ENCODE results near the gene SGCE.

SGCE gene

DNA sequence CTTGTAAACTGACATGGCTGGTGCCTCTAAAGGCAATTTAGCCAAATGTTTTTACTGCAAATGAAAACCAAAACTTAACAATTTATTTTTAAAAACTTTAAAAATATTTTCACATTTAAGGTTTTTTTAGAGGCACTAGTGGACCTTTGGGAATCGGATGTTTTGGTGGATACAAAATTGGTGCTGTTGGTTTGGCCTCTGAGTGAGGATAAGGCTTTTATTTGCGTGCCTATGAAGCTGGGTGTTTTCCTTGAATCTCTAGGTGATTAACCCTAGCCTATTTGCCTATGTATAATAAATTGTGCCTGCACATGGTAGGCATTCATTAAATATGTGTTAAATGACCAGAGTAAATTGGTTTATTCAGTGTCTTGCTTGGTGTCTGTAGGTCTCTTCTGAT, 2.9 kb upstream of the SGCE start:
- DNase-seq (ENCODE audit: low read depth): no peak

DNA sequence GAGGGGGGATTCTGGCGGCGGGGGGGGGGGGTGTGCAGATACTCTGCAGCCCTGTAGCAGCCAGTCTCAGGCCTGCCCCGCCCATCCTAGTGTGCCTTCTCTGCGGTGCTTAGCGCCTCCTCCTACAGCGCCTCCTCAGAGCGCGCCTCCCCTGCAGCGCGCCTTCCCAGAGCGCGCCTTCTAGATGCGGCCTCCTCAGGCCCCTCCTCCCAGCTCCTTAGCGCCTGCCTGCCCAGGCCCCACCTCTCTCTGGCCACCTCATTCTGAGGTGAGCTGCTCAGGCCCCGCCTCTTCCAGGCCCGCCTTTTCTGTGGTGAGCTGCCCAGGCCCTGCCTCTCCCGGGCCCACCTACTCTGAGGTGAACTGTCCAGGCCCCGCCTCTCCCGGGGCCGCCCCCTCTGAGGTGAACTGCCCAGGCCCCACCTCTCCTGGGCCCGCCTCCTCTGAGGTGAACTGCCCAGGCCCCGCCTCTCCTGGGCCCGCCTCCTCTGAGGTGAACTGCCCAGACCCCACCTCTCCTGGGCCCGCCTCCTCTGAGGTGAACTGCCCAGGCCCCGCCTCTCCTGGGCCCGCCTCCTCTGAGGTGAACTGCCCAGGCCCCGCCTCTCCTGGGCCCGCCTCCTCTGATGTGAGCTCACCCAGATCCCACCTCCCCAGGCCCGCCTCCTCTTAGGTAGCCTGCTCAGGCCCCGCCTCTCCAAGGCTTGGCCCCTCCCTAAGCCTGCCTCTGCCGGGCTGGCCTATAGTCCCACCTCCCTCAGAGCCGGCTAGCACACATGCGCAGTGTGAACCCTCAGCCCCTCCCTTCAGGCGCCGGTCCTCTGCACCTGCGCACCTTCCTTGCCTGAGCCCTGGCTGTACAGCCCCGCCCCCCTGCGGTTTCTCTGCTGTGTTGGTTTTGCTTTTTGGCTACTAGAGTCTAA, 2.1 kb upstream of the SGCE start:
- DNase-seq (ENCODE audit: low read depth): peak; percentile 83

DNA sequence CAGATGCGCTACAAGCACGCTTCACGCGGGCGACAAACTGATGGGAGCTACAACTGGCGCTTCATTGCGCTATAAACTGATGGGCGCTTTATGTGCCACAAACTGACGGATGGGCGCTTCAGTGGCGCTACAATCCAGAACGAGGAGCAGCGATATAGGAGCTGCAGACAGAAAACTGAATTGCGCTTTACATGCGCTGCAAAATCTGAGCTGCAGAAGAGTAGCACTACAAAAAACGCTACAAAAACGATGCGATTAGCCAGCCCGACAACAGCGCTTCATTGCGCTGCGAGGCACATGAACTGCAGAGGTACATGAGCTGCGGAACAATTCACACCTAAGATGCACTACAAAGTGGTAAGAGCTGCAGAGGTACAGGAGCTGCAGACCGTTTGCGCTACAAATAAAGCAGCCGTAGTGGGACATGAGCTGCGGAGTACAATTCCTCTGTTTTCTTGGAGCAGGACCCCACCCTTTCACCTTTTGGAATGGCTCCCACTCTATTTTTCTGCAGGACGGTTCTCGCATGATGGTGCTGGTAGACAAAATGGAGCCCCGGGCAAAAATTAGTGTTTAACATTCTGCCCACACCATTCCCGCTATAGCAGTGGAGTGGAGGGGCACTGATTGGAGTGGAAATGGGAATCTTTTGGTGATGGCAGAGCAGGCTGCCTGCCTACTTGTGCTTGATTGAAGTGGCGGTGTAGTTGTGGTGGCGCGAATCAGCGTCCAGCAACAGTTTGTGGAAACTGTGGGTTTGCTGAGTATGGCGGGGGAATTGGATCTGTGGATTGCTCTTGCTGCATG, 1.2 kb upstream of the SGCE start:
- no peak for DNase-seq (ENCODE audit: low read depth)

DNA sequence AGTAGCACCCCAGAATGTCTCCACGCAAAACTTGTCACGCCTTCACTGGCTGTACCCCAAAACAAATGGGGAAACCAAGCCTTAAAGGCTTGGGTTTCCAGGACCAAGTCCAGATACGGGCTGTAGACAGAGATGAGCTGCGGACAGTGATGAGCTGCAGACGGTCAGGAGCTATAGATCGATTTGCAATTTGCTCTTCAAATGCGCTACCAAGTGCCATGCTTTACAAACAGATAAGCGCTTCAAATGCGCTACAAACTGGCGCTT, 658 bp upstream of the SGCE start:
- DNase-seq (ENCODE audit: low read depth): no peak

DNA sequence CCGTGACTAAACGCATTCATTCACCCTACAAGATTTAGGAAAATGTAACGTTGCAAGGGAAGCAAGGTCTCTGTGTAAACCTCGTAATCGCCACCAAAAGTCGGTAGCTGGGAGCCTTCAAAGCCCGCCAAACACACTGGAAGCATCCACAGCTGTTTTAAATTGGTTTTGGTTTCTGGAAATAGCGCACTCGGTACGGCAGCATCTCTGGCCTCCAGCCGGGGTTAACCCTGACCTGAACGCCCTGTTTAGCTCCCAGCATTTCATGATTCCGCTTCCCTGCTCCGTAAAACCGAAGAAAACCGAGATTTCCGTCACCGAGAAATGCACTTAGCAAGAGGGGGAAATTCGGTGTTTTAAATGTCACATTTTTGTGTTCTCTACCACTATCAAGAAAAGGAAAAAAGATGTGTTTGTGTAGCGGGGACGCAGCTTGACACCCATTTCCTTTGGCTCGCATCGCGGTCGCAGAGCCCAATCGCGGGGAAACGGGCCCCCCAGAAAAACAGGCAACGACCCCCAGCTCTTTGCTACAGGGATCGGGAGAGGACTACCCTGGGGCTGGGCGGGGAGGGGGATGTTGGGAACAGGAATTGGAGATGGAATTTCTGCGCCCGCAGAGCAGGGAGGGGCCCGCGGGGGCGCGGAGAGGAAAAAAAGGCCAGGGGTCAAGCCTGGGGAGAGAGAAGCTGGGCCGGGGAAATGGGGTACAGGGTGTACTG, 646 bp downstream of the SGCE start:
- no peak for DNase-seq (ENCODE audit: low read depth)

DNA sequence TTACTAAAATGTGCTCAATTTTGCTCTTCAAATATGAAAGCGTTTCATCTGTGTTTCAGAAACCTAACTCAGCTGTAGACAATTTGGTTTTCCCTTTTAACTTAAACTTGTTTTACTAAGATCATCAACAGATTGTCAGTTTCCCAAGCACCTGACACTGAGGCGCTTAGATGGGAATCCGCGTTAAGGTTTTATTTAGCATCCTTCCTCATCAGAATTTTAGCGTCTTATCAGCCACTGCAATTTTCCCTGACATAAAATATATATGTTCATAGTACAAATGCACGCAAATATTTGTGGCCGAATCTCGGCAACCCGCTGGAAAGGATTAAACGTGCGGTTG, 1.2 kb downstream of the SGCE start:
- DNase-seq (ENCODE audit: low read depth): no peak

DNA sequence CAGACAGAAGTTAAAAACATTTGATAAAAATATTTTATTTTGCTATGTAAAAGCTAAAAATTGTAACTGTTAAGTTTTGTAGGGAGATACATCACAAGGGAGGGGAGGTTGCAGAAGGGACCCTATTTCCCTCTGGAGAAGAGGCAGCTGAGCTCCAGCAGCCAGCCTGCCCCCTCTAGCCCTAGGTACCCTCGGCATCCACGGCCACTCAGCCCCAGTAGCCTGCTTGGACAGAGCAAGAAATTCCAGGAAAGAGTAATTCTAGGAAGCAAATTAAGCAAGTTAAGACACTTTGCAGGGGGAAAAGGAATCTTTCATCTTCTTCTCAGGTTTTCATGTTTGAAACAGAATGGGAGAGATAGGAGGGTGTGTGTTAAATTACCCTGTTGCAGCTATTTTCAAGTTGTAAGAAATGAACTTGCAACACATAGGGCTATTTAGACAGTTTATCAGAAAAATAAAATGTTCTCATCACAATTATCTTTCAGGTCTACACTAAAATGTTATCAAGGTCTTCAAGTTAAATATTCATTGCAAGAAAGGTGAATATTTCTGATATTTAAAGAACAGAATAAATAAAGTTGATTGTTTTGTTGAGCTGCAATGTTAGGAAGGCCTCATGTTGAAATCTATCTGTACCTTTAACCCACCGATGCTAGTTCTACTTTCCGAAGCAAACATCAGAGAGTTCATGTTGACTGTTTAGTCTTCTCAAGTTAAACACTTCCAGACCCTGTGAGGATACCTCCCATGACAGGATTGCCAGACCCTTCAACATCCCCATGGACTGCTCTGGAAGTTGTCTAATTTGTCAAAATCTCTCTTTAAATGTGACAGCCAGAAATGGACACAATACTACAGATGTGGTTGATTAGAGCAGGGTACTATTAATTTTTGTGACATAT, 5.5 kb downstream of the SGCE start:
- no peak for DNase-seq (ENCODE audit: low read depth)

DNA sequence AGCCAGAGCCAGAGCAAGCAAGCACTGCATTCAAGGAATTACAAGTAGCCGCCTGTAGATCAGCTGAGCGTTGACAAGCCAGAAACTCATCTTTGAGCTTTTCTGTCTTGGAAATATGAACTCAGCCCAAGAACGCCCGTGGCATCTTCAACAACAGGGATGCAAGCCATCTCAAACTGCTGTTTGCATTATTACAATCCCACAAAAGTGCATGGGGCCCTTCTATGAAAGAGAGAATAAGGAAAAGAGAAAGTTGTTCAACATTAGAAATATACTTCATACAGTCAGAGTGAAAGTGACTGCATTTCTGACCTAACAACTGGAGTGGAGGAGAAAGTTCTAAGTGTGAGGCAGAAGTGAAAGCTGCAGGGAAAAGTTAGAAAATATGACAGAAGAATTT, 6.5 kb downstream of the SGCE start:
- DNase-seq (ENCODE audit: low read depth): no peak

DNA sequence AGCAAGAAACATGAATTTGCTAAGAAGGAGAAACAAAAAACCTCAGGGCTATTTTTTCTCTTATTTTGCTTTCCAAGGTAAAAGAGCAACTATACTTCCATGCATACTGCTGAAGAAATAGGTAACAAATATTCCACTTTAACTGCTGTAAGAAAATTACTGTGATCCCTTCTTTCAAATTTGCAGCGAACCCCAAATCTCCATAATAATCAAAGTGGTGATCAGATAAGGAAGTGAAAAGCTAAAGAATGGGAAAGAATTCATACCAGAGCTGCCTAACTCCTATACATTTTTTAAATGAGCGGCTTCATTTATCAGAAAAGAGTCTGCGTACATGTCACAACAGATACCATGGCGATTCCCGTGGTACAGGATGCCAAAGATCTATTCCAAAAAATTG, 7.2 kb downstream of the SGCE start:
- DNase-seq (ENCODE audit: low read depth): no peak

DNA sequence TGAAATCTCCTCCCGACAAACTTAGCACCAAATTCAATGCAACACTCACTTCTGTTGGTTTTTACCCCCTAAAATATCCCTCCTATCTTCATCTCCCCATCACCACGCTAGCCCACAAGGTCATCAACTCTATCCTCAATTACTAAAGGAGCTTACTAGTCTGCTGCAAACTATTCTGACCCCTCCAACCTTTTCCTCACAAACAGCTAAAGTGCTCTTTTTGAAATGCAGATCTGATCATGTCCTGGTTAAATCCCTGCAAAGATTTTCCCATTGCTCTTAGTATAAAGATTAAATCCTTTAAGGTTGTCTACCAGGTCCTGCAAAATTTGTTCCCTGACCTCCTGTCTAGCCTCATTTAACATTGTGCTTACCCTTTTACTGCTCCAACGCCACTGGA, 8.6 kb downstream of the SGCE start:
- DNase-seq (ENCODE audit: low read depth): no peak

DNA sequence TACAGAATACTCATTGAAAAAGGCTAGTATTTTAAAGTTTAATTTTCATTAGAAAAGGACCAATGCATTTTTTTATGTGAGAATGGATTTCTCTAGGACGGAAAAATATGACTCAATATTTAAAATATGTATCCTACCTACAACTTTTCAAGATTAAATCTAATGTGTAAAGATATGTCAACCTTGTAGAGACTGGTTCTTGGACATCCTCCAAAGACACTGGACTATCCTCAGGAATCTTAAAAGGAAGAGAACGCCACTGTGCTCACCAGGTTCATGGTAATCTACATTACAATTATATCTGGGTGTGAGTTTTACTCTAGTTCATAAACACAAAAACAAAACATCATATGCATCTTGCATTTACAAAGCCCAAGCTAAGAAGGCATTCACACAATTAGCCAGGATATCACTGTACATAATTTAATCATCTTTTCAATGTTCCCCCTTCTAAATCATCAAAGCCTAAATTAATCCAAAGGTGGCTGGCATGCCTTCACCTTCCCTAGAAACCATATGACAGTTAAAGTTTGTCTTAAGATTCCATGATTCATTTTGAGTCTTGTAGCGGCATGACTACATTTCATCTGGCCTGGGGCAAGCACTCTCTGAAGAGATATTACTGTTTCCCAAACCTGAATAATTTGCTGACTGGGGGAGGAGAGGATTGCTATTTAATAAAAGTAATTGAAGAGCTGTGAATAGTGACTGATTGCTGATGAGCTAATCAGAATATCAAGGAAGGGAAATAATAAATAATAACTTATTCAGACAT, 12.0 kb downstream of the SGCE start:
- DNase-seq (ENCODE audit: low read depth): no peak

DNA sequence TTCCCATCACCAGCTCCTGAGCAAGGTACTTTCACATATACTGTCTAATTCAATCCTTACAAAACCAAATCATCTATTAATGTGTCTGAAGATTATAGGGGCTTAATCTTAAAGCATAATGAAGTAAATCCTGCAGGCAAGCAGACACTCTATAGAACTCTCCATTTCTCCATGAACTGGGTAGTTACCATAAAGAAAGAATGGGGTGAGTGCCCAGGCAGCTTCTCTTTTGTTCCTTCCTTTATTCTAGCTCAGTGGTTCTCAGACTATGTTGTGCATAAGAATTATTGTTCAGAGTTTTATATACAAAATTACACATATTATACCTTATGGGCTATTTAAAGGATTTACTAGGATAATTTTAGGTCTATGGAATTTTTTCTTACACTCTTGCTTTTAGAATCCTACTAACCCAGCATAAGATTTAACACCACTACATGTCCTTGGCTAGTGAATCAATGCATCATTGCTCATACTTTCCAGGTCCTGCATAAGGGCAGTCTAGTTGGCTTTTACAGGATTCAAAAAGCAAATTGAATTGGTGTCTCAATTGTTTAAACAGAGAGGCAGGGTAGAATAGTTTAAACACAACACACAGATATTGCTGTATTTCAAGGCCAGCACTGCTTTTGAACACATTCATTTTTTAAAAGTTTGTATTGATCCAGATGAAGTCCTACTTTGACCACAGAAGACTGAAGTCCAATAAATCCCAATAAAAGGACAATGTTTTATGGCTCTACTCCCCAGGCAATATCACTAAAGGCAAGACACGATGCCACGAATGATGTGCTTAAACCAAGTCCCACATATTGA, 12.9 kb downstream of the SGCE start:
- no peak for DNase-seq (ENCODE audit: low read depth)

DNA sequence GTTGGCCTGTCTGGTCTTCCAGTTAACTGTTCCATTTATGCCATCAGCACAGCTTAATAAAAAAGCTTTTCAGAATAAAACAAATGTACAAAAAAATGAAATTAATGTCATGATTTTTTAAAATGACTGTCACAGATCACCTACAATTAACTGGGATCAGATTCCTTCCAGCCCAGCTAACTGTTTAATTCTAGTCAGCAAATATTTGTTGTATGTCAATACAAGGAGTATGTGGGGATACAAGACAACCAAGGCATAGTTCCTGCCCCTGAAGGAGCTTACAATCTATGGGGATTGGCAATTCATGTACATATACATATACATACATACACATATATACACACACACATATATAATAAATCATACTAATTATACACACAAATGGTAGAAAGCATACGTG, 16.5 kb downstream of the SGCE start:
- DNase-seq (ENCODE audit: low read depth): no peak

DNA sequence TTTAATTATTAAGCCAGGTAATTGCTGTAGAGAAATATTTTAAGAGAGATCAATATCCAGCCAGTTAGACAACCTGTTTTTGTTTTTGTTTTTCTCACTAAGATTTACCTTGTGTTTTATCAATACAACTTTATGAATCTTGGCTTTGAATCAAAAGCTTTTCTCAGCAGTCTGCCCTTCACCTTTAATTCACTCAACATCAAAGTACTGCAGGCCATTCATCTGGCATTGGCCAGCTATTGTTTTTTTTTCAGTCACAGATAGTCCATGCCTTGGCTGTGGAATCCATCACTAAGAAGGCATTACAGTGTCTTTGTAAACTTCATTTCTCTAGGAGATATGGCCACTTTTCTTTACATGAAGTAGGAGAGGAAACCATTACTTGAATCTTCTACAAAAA, 20.2 kb downstream of the SGCE start:
- DNase-seq (ENCODE audit: low read depth): no peak

DNA sequence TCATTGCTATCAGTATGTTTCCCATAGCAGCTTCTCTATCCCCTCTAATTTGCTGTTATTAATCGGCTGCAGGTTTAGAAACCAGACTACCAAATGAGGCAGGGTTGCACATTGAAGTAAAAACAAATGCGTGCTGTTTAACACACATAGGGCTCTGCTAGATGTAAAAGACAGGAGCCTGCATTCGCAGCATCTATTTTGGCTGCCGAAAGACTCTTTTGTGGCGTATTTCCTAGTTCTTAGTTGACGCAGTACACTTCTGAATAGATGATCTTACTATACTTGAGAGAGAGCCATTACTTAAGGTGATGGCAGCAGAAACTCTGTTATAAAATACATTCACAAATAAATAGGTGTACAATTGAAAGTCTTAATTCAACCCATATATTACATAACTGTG, 21.4 kb downstream of the SGCE start:
- no peak for DNase-seq (ENCODE audit: low read depth)

DNA sequence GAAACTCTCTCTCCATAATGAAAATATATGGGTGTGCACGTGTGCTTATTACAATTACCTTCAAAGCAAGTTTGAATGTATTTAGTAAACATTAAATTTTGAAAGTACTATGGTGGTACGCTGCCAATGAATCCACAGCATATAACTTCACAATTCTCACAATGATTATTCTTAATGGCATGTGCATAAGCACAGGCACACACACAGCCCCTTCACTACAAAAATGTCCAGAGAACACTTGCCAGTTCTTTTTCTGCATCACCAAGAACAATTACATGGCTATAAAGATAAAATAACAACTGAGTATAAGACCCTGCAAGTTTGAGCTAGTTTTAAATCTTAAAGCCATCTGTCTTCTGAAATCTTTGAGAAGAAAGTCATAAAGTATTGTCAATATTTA, 22.2 kb downstream of the SGCE start:
- no peak for DNase-seq (ENCODE audit: low read depth)

DNA sequence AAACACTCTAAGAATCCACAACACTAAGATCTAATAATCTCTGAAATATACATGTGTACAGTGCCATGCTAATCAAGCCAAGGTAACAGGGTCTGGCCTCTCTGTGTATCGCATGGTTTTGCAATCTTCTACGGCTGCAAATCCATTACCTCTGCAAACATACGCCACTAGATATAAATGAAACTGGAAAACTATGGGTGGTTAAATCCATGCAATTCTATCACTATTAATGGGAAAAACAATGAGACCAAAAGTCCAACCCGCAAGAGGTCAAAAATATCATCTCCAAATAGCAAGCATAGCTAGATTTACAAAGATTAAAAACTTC, 23.0 kb downstream of the SGCE start:
- no peak for DNase-seq (ENCODE audit: low read depth)

DNA sequence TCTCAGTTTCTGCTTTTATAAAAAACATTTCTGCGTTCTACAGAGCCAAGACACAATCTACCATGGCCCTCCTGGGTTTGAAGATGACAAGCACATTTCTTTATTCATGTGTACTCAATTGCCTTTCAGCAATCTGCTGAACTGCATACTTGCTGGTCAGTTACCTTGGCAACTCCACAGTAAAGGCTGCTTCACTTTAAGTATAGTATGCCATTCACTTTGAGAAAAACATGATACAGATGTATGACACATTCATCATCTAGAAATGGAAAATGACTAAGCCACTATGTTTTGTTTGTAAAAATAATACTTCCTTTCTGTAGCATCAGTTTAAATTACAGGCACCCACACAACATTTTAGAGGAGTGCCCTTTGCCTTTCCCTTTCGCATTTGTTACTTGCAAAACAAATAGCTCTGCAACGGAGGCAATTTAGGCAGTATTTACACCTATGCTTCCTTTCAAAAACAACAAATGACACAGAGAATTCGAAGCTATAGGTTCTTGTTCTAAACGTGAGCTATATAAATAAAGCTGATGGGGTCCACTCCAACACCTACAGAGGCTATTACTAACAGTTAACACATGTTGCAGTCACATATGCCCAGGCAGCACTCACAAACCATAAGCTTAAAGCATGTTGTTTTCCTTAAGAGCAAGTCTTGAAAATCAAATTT, 23.5 kb downstream of the SGCE start:
- no peak for DNase-seq (ENCODE audit: low read depth)

DNA sequence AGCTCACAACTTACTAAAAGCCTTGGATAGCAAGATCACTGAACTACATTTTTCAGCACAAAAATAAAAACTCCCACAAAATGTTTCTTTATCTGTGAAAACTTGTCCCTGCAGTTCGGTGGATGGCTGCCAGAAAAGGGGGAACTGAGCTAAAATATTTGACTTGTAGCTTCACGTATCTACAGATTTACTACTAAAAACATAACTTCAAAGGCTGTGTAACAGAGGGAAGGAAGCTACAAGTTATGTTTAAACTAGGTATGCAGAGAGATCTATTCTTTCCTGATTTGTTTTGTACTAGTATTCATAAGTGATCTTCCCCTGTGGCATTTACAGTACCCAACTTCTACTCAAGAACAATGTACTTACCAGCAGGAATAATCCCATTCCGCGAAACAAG, 25.1 kb downstream of the SGCE start:
- DNase-seq (ENCODE audit: low read depth): no peak

DNA sequence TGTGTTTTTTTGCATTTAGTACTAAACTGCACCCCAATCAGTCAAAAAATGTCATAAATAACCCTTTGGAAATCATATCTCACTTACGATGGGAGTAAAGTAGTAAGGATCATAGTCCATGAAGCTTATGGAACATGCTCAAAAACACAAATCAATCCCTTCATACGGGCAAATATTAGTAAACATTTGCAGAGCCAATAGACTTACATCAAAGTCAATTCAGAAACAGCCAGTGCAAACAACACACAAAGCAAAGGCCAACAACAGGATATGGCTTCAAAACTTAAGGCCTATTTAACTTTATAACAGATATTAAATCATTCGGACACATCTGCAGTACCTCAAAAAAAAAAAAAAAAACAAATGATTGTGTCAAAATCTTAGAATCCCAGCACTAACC, 32.1 kb downstream of the SGCE start:
- DNase-seq (ENCODE audit: low read depth): no peak
